HT1080 (cell line): Measurements from ENCODE around the gene IGIP. TPM values are rescaled to one million over a fixed set of nuclear protein-coding genes. Genes with fewer than 3 reads are reported as not detected.
A peak's percentile ranks its signal among the peaks of the same experiment; 100 is the strongest.

Source experiments
- DNase-seq: peaks from one replicate; pipeline ENCODE4 v3.0.0-alpha.2; 2015; ENCODE audit warnings: low read depth
- total RNA-seq: library from RNA; depleted of rRNA; stranded (reverse); fragments of >200 nt; shearing (Covaris generic); gene quantifications from 2 replicates; pipeline ENCODE4 v1.2.3, GENCODE V29; 2014

IGIP gene
- total RNA-seq, 1 experiment from 2014 or later: 0.85 TPM

GRCh38 chr5:140111011-140111858 is 14.5 kb upstream of the IGIP start:
- no peak for DNase-seq

DNA sequence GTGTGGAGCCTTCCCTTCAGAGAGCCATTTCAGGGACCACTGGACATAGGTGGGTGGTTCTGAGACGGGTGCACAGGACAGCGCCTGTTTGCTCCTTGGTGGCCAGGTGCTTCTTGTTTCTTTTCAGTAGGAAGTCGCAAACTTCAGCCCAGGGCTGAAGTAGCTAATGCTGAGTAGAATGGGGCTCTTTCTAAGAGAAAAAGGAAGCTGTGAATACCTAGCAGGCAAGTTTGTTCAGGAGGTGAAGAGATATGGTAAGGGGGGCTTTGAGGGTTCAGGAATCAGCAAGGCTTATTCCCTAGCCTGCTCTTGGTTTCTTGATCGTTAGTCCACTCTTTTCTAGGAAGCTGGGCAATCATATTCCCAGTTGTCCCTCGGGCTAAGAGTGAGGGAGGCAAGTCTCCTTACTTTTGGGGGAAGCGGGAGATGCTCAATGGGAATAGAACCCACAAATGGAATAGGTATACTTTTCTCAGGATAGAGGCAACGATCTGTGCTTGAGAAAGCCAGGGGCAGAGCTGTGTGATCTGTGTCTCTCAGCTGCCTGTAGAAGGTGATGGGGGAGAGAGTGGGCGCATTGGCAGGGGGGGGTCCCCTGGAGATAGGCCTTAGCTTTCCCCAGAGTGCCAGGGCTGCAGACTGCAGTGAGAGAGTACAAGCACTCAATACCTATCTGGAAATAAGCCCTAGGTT is 13.7 kb upstream of the IGIP start:
- DNase-seq: no peak

GRCh38 chr5:140112685-140113179 is 13.0 kb upstream of the IGIP start:
- DNase-seq: peak; percentile 26

DNA sequence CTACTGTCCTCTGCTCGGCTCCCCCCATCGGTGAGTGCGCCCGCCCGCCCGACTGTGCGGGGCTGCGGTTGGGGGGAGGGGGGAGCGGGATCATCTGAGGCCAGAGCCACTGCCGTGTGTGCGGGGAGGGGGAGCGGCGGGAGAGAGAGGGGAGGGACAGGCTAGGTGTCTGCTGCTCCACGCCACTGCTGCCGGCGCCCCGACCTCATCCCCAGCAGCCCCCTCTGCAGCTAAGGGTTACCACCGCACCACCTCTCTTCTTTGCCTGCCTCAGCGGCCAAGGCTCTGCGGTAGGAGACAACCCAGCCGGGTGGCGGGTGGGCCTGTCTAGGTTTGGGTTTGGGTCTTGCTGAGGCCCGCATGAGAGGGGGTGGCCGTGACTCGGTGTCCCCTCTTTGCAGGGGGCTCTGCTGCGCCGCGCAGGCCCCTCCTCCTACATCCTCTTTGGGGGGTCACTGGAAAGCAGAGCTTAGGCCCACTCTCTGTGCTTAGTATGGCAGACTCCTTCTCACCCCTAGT is 12.5 kb upstream of the IGIP start:
- no peak for DNase-seq

DNA sequence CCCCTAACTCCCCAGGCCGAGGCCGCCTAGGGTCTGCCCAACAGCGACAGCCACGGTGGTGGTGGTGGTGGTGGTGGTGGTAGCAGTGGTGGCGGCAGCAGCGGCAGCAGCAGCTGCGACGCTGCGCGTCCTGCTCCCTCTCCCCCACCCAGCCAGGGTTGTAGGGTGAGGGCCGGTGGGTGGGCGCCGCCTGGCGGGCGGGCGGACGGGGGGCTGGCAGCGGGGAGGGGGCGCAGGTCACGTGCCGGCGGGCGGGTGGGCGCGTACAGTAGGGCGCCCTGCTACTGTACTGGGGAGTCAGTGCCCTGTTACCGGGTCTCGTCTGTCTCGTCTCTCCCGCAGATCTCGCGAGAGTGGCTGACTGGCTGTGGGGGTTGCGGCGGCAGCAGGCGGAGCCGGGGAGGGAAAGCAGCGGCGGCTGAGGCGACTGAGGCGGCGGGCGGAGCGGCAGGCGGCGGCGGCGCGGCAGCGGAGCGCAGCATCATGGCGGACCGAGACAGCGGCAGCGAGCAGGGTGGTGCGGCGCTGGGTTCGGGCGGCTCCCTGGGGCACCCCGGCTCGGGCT is 12.0 kb upstream of the IGIP start, which contains the start of gene PURA:
PURA (plus strand) TSS at position 411 of the 565 bp plus-strand sequence; CDS start at position 484, 73 bp downstream.
- DNase-seq: peak; percentile 93

DNA sequence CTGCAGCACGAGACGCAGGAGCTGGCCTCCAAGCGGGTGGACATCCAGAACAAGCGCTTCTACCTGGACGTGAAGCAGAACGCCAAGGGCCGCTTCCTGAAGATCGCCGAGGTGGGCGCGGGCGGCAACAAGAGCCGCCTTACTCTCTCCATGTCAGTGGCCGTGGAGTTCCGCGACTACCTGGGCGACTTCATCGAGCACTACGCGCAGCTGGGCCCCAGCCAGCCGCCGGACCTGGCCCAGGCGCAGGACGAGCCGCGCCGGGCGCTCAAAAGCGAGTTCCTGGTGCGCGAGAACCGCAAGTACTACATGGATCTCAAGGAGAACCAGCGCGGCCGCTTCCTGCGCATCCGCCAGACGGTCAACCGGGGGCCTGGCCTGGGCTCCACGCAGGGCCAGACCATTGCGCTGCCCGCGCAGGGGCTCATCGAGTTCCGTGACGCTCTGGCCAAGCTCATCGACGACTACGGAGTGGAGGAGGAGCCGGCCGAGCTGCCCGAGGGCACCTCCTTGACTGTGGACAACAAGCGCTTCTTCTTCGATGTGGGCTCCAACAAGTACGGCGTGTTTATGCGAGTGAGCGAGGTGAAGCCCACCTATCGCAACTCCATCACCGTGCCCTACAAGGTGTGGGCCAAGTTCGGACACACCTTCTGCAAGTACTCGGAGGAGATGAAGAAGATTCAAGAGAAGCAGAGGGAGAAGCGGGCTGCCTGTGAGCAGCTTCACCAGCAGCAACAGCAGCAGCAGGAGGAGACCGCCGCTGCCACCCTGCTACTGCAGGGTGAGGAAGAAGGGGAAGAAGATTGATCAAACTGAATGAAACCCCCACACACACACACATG is 11.2 kb upstream of the IGIP start:
- peak; percentile 56 for DNase-seq

- DNase-seq: no peak
These were observed 10.6 kb upstream of the IGIP start for GRCh38 chr5:140115186-140115500.

DNA sequence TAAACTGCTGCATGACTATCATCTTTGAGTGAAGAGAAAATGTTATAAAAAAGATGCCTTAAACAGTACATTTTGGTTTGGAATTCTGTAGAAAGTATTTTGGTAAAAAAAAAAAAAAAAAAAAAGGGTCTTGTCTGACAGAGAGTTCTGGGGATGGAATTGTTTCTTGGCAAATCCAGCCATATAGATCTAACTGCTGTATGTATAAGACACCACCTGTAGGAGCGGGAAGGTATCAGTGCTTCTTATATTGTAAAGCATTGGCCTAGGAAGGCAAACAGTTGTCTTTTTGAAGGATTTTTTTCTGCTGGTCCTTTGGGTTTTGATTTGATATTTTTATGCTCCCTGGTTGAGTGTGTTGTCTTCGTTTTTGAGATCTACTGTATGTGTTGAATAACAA is 9.0 kb upstream of the IGIP start:
- DNase-seq: no peak

DNA sequence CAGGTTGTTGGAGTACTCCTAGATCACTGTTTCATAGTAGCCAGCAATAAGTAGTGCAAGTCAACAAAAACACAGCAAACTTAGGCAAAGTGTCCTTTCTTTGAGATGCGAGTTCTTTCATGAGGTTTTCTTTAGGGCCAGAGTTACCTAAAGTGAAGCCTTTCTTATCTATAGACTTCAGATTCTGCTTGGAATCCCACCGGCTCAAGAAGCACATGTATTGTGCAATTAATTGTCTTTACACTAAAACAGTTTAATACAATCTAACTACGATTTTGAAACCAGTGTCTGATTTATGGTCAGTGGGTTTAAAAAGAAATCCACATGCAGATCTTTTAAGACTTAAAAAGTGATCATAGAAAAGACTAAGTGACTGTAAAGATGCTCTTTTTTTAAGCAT is 8.2 kb upstream of the IGIP start:
- DNase-seq: no peak

DNA sequence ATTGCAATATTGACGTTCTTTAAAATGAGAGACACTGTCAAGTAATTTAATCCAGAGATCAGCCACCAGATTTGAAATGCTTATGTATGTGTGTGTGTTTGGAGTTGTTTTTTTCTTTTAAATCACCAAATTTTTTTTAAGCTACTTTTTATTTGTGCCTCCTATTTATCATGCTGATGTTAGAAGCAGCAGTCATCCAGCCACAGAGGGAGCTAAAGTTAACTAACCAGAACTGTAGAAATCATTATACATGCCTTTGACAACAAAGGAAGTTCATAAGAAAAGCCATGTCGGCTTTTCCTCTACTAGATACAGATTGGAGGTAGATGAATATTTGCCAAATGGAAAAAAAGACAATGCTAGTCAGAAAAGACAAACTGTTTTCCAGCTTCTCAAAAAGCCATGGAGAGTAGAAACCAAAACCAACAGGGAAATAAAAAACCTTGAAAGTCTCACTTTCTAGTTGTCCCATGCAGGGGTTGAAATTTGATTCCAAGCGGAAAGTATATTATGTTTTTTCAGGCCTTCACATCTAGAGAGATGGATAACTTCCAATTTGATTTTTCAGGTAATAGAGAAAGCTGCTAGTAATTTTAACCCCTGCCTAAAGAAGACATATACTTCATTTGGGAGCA is 7.3 kb upstream of the IGIP start:
- DNase-seq: peak; percentile 11

GRCh38 chr5:140126315-140127012 is 727 bp downstream of the IGIP start:
- DNase-seq: no peak

- DNase-seq: no peak
These were observed 2.6 kb downstream of the IGIP start for GRCh38 chr5:140128376-140128775.

DNA sequence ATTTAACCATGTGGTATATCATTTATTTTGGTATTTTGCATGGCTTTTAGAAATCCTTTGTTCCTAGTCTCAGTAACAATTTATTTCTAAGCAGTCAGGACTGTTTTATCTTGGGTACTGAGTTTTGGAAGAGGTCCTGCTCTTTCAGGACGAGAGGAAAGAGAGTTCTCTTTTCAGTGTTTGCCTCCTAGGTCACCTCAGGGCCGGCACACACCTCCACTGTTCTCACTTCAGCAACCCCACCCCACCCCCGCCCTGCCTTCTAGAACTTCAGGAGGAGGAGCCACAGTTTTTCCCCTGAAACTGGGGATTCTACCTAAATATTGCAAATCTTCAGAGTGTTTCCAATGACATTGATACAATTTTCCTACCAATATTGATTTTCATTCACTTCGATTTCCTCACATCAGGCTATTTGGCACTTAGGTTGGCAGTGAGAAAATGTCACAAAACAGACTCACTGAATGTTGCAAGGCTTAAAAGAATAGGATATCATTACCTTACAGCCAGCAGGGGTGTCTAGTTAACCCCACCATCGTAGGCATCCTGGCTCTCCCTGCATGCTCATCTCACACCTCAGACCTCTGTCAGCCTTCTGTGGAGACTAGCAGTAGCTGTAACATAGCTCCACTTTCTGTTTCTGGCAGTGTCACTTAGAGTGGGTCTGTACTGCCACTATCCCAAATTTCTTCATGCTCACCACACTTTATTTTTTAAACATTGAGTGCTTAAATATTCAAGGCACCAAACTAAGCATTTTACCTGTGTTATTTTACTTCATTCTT is 5.4 kb downstream of the IGIP start:
- no peak for DNase-seq

GRCh38 chr5:140131967-140132409 is 6.3 kb downstream of the IGIP start:
- peak; percentile 98 for DNase-seq

DNA sequence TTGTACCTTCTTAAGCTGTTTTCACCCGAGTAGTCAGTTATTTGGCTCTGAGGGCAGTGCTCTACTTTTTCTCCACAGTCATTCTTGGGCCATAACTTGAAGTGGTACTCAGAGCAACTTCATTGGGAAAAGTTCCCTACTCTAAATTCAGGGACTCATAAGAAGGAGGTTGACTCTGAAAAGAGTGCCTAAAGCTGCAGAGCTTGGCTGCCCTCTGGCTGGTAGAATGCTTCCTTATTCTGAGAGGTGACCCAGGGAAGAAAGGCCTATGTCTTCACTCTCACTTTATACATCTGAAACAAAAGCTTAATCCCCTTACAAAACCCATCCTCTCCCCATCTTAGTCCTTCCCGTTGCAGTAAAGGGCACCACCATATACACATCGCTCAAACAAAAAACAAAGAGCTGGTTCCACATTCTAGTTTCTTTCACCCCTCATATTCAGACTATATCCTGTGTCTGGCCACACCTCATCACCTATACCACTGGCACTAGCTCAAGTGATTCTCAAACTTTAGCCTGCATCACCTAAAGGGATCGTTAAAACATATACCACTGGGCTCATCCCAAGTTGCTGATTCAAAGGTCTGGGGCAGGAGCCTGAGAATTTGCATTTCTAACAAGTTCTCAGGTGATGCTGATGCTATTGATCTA is 7.9 kb downstream of the IGIP start:
- no peak for DNase-seq

DNA sequence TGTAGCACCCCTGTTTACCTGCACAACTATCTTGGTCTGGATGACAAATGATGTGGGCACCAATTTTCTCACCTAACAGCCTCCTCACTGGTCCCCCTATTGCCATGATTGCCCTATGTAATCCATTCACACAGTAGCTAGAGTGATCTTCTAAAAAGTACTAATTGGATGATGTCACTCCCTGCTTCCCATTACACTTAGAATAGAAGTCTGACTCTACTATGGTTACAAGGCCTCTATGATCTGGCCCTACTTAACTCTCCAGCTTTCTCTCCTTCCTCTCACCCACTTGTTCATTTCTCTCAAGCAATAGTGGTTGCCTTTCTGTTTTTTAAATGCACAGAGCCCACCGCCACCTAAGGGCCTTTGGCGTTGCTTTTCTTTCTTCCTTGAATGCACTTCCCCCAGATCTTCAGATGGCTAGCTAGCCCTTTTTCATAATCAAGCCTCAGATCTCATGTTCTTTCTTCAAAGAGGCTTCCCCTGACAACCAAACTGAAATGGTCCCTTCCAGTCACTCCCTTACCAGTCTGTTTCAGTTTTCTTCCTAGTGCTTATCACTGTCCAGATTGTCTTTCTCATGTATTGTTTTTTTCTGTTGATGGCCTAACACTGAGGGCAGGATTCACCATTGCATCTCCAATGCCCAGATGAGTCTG is 8.7 kb downstream of the IGIP start:
- no peak for DNase-seq

- DNase-seq: no peak
These were observed 9.4 kb downstream of the IGIP start for GRCh38 chr5:140135127-140135526.

DNA sequence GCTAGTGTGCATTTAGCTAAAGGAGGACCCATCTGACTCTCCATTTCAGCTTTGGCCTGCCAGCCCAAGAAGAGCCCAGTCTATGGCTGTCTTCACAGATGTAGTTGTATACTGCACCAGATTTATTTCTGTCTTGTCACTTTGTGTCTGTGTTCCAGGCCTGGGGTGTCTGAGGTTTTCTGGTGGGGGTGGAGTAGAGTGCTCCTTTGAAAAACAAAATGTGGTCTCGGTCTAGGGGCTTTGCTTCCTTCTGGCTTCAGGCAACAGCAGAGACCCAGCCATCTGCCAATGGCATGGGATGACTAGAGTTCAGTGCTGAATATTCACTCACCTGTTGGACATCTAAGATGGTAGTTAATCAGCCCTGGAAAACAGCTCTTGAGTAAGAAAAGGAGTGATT is 10.9 kb downstream of the IGIP start:
- no peak for DNase-seq
